Endometrium (tissue), 2 donors: ENCODE measurements around the gene SNTB2.
A peak's percentile ranks its signal among the peaks of the same experiment; 100 is the strongest.
"Not testable (repeated sequence)": the region's sequence is repeated elsewhere in the genome, so short reads cannot be mapped to it uniquely, and the experiment has no call there.

ENCODE experiments used
- FAIRE-seq: peaks from 2 replicates; lab custom pipeline; 2012; peaks lifted over from hg19 to GRCh38; lab: Jason Lieb, UNC
- donor health status: control.
- donor health status: control.

The SNTB2 gene

GRCh38 chr16:69291657-69292056 lies 104.7 kb downstream of the SNTB2 start:
- FAIRE-seq: not testable (repeated sequence)

GRCh38 chr16:69293401-69293800 lies 106.4 kb downstream of the SNTB2 start:
- no peak for FAIRE-seq

GRCh38 chr16:69294051-69294450 lies 107.1 kb downstream of the SNTB2 start:
- no peak for FAIRE-seq

GRCh38 chr16:69296771-69297170 lies 109.8 kb downstream of the SNTB2 start:
- not testable (repeated sequence) for FAIRE-seq

GRCh38 chr16:69298261-69298660 lies 111.3 kb downstream of the SNTB2 start:
- FAIRE-seq: no peak

- no peak for FAIRE-seq
These were observed 114.2 kb downstream of the SNTB2 start for GRCh38 chr16:69301187-69301586.

GRCh38 chr16:69301861-69302260 lies 114.9 kb downstream of the SNTB2 start:
- FAIRE-seq: no peak

GRCh38 chr16:69302301-69302700 lies 115.3 kb downstream of the SNTB2 start:
- no peak for FAIRE-seq

- peak; percentile 21 for FAIRE-seq
These were observed 119.1 kb downstream of the SNTB2 start for GRCh38 chr16:69306031-69306430.

GRCh38 chr16:69307091-69307490 lies 120.1 kb downstream of the SNTB2 start:
- FAIRE-seq: no peak

- no peak for FAIRE-seq
These were observed 120.9 kb downstream of the SNTB2 start for GRCh38 chr16:69307856-69308255.

- no peak for FAIRE-seq
These were observed 122.4 kb downstream of the SNTB2 start for GRCh38 chr16:69309316-69309715.

- no peak for FAIRE-seq
These were observed 123.9 kb downstream of the SNTB2 start, which contains the start of gene VPS4A for GRCh38 chr16:69310653-69311532. VPS4A (plus strand) TSS chr16:69311350; CDS start chr16:69311512, 162 bp downstream.

GRCh38 chr16:69311533-69312387 lies 124.8 kb downstream of the SNTB2 start:
- FAIRE-seq: no peak

GRCh38 chr16:69313469-69313868 lies 126.5 kb downstream of the SNTB2 start:
- no peak for FAIRE-seq

- FAIRE-seq: no peak
These were observed 127.6 kb downstream of the SNTB2 start for GRCh38 chr16:69314534-69314933.

- FAIRE-seq: no peak
These were observed 128.7 kb downstream of the SNTB2 start for GRCh38 chr16:69315486-69316311.

- no peak for FAIRE-seq
These were observed 129.7 kb downstream of the SNTB2 start for GRCh38 chr16:69316595-69317034.

GRCh38 chr16:69318177-69318910 lies 131.4 kb downstream of the SNTB2 start:
- no peak for FAIRE-seq

GRCh38 chr16:69318911-69319289 lies 131.9 kb downstream of the SNTB2 start:
- FAIRE-seq: no peak

- no peak for FAIRE-seq
These were observed 132.4 kb downstream of the SNTB2 start for GRCh38 chr16:69319381-69319780.
